Measurements from ENCODE around the gene TGFBR3L. TPM values are rescaled to one million over a fixed set of nuclear protein-coding genes. Genes with fewer than 3 reads are reported as not detected.

The TGFBR3L gene
- total and polyA plus RNA-seq, 2 of the 4 experiments (the other 2 are of a cell fraction) = 0.94 TPM; not detected in 1

DNA sequence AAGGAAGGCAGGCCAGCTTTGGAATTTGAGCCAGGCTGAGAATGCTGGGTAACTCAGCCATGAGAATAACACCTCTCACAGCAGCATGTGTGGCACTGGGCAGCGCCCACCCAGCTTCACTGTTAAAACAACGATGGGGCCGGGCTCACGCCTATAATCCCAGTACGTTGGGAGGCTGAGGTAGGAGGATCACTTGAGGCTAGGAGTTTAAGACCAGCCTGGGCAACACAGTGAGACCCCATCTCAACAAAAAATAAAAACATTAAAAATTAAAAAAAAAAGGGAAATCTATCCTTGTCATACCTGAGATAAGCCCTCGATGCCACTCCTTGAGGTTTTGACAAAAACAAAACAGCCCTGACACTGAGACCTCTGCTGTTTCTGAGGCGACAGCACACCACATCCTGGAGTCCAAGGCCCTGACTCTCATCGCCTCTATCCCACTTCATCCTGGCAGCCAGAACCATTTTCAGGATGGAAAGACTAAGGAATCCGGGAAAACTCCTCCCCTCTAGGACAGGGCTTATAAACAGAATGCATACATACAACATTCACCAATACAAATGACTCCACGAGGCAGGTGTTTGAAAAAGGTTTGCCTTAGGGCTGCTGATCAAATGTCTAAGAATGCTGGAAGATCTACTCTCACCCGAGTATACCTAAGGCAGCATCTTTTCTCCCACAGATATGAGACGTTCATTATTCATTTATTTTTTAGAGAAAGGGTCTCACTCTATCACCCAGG lies 51.5 kb downstream of the TGFBR3L start:
- no peak overlapping the region for H3K27ac ChIP-seq (ENCODE audit: insufficient read depth, low read length)
- intact Hi-C loops (cut with micrococcal nuclease) (no loop called here), dilution Hi-C loops (cut with HindIII; ENCODE audit: low sequenced_read_pairs, unreplicated experiment) (no loop called here), in situ Hi-C loops (cut with MboI; ENCODE audit: low sequenced_read_pairs) (no loop called here)
- H3K79me1 ChIP-seq (ENCODE audit: low read depth in 1 of 2, low read length in 2 of 2) = peaks cover 11 to 18% of the 10 kb centered on the region in 2 experiments; a peak in 3 of 4 replicates
- ChIA-PET CTCF (no interaction called here), POLR2A (ENCODE audit: unreplicated experiment) (no interaction called here)
- H4K91ac ChIP-seq (ENCODE audit: insufficient read depth, low read depth, low read length) = no peak overlapping the region
- H2BK15ac ChIP-seq (ENCODE audit: low read depth, low read length) = no peak overlapping the region
- no peak overlapping the region for H2AFZ ChIP-seq (replicated peaks; ENCODE audit: low read length, poor library complexity)
- peaks cover 62% of the 10 kb centered on the region for H3K36me3 ChIP-seq (ENCODE audit: control insufficient read depth, insufficient read depth, low read length)
- no peaks in the 10 kb centered on the region for H3K9me1 ChIP-seq (ENCODE audit: insufficient read depth, low read length)
- H2AK5ac ChIP-seq (ENCODE audit: low read depth, low read length) = no peak overlapping the region
- TF ChIP-seq CEBPB (IDR thresholded peaks at IDR 0.05; ENCODE audit: low read depth, low read length) (no peak), POLR2A (IDR thresholded peaks at IDR 0.05; ENCODE audit: low read depth, low read length) (no peak), ELK1 (IDR thresholded peaks at IDR 0.05; ENCODE audit: borderline replicate concordance, low read depth, low read length) (no peak), USF2 (IDR thresholded peaks at IDR 0.05; ENCODE audit: low read depth, low read length) (no peak), NFE2L2 (IDR thresholded peaks at IDR 0.05; ENCODE audit: low read depth, low read length) (no peak)
- TF ChIP-seq, protein P1, sequence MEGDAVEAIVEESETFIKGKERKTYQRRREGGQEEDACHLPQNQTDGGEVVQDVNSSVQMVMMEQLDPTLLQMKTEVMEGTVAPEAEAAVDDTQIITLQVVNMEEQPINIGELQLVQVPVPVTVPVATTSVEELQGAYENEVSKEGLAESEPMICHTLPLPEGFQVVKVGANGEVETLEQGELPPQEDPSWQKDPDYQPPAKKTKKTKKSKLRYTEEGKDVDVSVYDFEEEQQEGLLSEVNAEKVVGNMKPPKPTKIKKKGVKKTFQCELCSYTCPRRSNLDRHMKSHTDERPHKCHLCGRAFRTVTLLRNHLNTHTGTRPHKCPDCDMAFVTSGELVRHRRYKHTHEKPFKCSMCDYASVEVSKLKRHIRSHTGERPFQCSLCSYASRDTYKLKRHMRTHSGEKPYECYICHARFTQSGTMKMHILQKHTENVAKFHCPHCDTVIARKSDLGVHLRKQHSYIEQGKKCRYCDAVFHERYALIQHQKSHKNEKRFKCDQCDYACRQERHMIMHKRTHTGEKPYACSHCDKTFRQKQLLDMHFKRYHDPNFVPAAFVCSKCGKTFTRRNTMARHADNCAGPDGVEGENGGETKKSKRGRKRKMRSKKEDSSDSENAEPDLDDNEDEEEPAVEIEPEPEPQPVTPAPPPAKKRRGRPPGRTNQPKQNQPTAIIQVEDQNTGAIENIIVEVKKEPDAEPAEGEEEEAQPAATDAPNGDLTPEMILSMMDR (conservative IDR thresholded peaks at IDR 0.05; ENCODE audit: low read depth, low read length) = no peak
- H4K20me1 ChIP-seq (ENCODE audit: insufficient read depth, low read length) = peaks cover 20% of the 10 kb centered on the region
- H3K4me3 ChIP-seq (ENCODE audit: insufficient read depth, low read depth, low read length) = no peak overlapping the region
- no peak overlapping the region for H3K4ac ChIP-seq (ENCODE audit: low read depth, low read length)
- no peak overlapping the region for H3K4me2 ChIP-seq (ENCODE audit: low read depth, low read length)
- DNase-seq (no peak), ATAC-seq (ENCODE audit: low read depth) (no peak)
- no peak overlapping the region for H3K14ac ChIP-seq (replicated peaks; ENCODE audit: low read depth, low read length)
- H4K8ac ChIP-seq (ENCODE audit: low read depth in 2 of 2, low read length in 2 of 2) = no peak overlapping the region
- no peak overlapping the region for H2BK5ac ChIP-seq (ENCODE audit: low read depth, low read length, poor library complexity, severe bottlenecking)
- no peak overlapping the region for H3K18ac ChIP-seq (ENCODE audit: low read depth, low read length)
- no peaks in the 10 kb centered on the region for H3K4me1 ChIP-seq (ENCODE audit: control insufficient read depth, insufficient read depth, low read length)
- H3K9me3 ChIP-seq (ENCODE audit: control insufficient read depth, insufficient read depth, low read length) = no peaks in the 10 kb centered on the region
- no peak overlapping the region for H4K5ac ChIP-seq (ENCODE audit: low read depth, low read length)
- WGBS, 2 experiments (ENCODE audit: extremely low coverage in 2 of 2, insufficient read length in 1 of 2) = 100% methylated on average over 1 of the region's 12 CpGs; no CpG with 5 or more reads in 1 of the 2 experiments
- H3K27me3 ChIP-seq (ENCODE audit: control insufficient read depth, insufficient read depth, low read length) = no peaks in the 10 kb centered on the region
- H2BK20ac ChIP-seq (ENCODE audit: low read depth, low read length) = no peak overlapping the region
- no peak overlapping the region for H3K56ac ChIP-seq (ENCODE audit: extremely low read depth, insufficient read depth, low read length)
- H2AK9ac ChIP-seq (replicated peaks; ENCODE audit: low read depth, low read length, poor library complexity) = no peak overlapping the region
- no TSS peak for BruUV-seq (replicated peaks)
- no peak overlapping the region for H2BK120ac ChIP-seq (ENCODE audit: low read depth, low read length)
- H3K9ac ChIP-seq (ENCODE audit: low read depth, low read length) = no peak overlapping the region
- no peak overlapping the region for H3K23ac ChIP-seq (ENCODE audit: low read depth, low read length)

Measured in IMR-90 (cell line).